Natural killer cell (primary cell): ENCODE measurements around the gene JPT1. TPM values are rescaled to one million over a fixed set of nuclear protein-coding genes. Genes with fewer than 3 reads are reported as not detected.
"Not testable (repeated sequence)": the region's sequence is repeated elsewhere in the genome, so short reads cannot be mapped to it uniquely, and the experiment has no call there.

Source experiments
- ATAC-seq, 3 donors: fragments of 150-1000 bp in 2 of 3; fragments of 200-7000 bp in 1 of 3; cut with Tn5 transposase; 1 replicate in 1 of 3; 2 replicates in 2 of 3; pipeline ENCODE4 v1.10.0; 2021; ENCODE audit warnings: mild to moderate bottlenecking in 2 of 3, moderate library complexity in 2 of 3
- DNase-seq, 2 donors: peaks; one replicate each; pipeline versions ENCODE4 v3.0.0 to v3.0.0-alpha.2; 2013 to 2021; ENCODE audit warnings: mixed read lengths in 1 of 2
- H3K27ac ChIP-seq: one replicate; pipeline ENCODE4 v1.5.1; 2013; ENCODE audit warnings: mild to moderate bottlenecking, low read length
- H3K27me3 ChIP-seq: one replicate; pipeline ENCODE4 v1.6.1; 2013; ENCODE audit warnings: low read length; ENCODE audit not compliant: control insufficient read depth, insufficient read depth
- H3K36me3 ChIP-seq: one replicate; pipeline ENCODE4 v1.6.1; 2013; ENCODE audit warnings: low read length; ENCODE audit not compliant: control insufficient read depth, insufficient read depth
- H3K4me1 ChIP-seq: one replicate; pipeline ENCODE4 v1.6.1; 2013; ENCODE audit warnings: low read length; ENCODE audit not compliant: control insufficient read depth, insufficient read depth
- H3K4me3 ChIP-seq: one replicate; pipeline ENCODE4 v1.5.1; 2013; ENCODE audit warnings: low read length
- H3K9me3 ChIP-seq: one replicate; pipeline ENCODE4 v1.6.1; 2013; ENCODE audit warnings: low read length; ENCODE audit not compliant: control insufficient read depth, insufficient read depth
- H3K27ac Mint-ChIP-seq, 2 donors: one replicate each; pipeline ENCODE4 v1.8.0; 2022; ENCODE audit warnings: mild to moderate bottlenecking in 2 of 2, mixed read lengths in 2 of 2, moderate library complexity in 1 of 2
- H3K27me3 Mint-ChIP-seq, 2 donors: one replicate each; pipeline ENCODE4 v1.8.0; 2022; ENCODE audit warnings: low read depth in 2 of 2, mixed read lengths in 2 of 2
- H3K36me3 Mint-ChIP-seq: one replicate; pipeline ENCODE4 v1.8.0; 2022; ENCODE audit warnings: mixed read lengths
- H3K4me1 Mint-ChIP-seq, 2 donors: one replicate each; pipeline ENCODE4 v1.8.0; 2022; ENCODE audit warnings: mixed read lengths in 2 of 2
- H3K4me3 Mint-ChIP-seq: one replicate; pipeline ENCODE4 v1.8.0; 2022; ENCODE audit warnings: mild to moderate bottlenecking, moderate library complexity, mixed read lengths
- H3K9me3 Mint-ChIP-seq, 2 donors: one replicate each; pipeline ENCODE4 v1.8.0; 2022; ENCODE audit warnings: mixed read lengths in 2 of 2
- CTCF ChIP-seq: fragments of 200-600 bp; IDR thresholded peaks from one replicate; pipeline ENCODE4 v1.8.0; 2022; ENCODE audit warnings: antibody characterized with exemption
- WGBS: methylation state at CpG from one replicate; pipeline ENCODE4 v1.1.7; 2013; ENCODE audit warnings: missing lambda C conversion rate; ENCODE audit not compliant: insufficient coverage; 5-methylcytosine and 5-hydroxymethylcytosine counted together
- intact Hi-C: fragments of 100-400 bp; cut with micrococcal nuclease; formaldehyde crosslinking; loops from one replicate; pipeline ENCODE4 v1.14.2; 2022
- total RNA-seq, 4 donors: library from RNA; stranded (reverse); fragments of 120-200 nt in 1 of 4; gene quantifications; one replicate each; pipeline versions ENCODE4 v1.2.3 to v1.2.4, GENCODE V29; 2013 to 2022

JPT1 gene
- total RNA-seq, 3 donors from 2014 or later (not counting 1 experiment from before 2014, with no cell fraction given): 45.0 to 54.8 (median 50.5) TPM

- TF ChIP-seq CTCF: no peak
- Histone ChIP-seq H3K27ac (no peak overlapping the region), H3K27me3 (no peaks in the 10 kb centered on the region), H3K4me1 (no peaks in the 10 kb centered on the region), H3K9me3 (no peaks in the 10 kb centered on the region), H3K36me3 (no peaks in the 10 kb centered on the region), H3K4me3 (no peak overlapping the region)
- no peak for ATAC-seq
- intact Hi-C loops: no loop called here
- Mint-ChIP-seq H3K4me3 (no peak overlapping the region), H3K27ac (no peak overlapping the region), H3K9me3 (no peaks in the 10 kb centered on the region), H3K36me3 (no peaks in the 10 kb centered on the region), H3K27me3 (no peaks in the 10 kb centered on the region), H3K4me1 (peaks cover 0 to under 1% of the 10 kb centered on the region in 2 donors)
- WGBS: 95% methylated on average over 4 of the region's 5 CpGs
- no peak for DNase-seq
These were observed 5.9 kb upstream of the JPT1 start for GRCh38 chr17:75160211-75160610.

- intact Hi-C loops: no loop called here
- Mint-ChIP-seq H3K36me3 (no peaks in the 10 kb centered on the region), H3K4me3 (no peak overlapping the region), H3K4me1 (peaks cover 4 to 8% of the 10 kb centered on the region in 2 donors), H3K9me3 (no peaks in the 10 kb centered on the region), H3K27me3 (no peaks in the 10 kb centered on the region), H3K27ac (no peak overlapping the region)
- no peaks in the 10 kb centered on the region for H3K36me3 ChIP-seq
- peaks cover 6% of the 10 kb centered on the region for H3K4me1 ChIP-seq
- TF ChIP-seq CTCF: no peak
- no peak for ATAC-seq
- H3K9me3 ChIP-seq: no peaks in the 10 kb centered on the region
- H3K4me3 ChIP-seq: no peak overlapping the region
- H3K27ac ChIP-seq: no peak overlapping the region
- no peak for DNase-seq
- H3K27me3 ChIP-seq: no peaks in the 10 kb centered on the region
- 97% methylated on average over 4 of the region's 4 CpGs for WGBS
These were observed 5.1 kb upstream of the JPT1 start for GRCh38 chr17:75159196-75160031.

- ATAC-seq, H3K4me3 ChIP-seq, H3K27me3 Mint-ChIP-seq, H3K36me3 ChIP-seq, intact Hi-C loops, H3K27me3 ChIP-seq, H3K36me3 Mint-ChIP-seq, H3K9me3 Mint-ChIP-seq, H3K27ac ChIP-seq, H3K27ac Mint-ChIP-seq, DNase-seq, H3K4me3 Mint-ChIP-seq, H3K9me3 ChIP-seq: not testable (repeated sequence)
- peaks cover 11 to 15% of the 10 kb centered on the region in 2 donors for H3K4me1 Mint-ChIP-seq
- H3K4me1 ChIP-seq: peaks cover 11% of the 10 kb centered on the region
- 97% methylated on average over 8 of the region's 8 CpGs for WGBS
These were observed 4.2 kb upstream of the JPT1 start for GRCh38 chr17:75158480-75158879.

- intact Hi-C loops: no loop called here
- no peaks in the 10 kb centered on the region for H3K27me3 ChIP-seq
- H3K36me3 ChIP-seq: no peaks in the 10 kb centered on the region
- no peaks in the 10 kb centered on the region for H3K9me3 ChIP-seq
- peaks cover 21% of the 10 kb centered on the region for H3K4me1 ChIP-seq
- TF ChIP-seq CTCF: no peak
- ATAC-seq (no peak), DNase-seq (no peak)
- peak overlapping the region; percentile 92 for H3K4me3 Mint-ChIP-seq
- H3K36me3 Mint-ChIP-seq: no peaks in the 10 kb centered on the region
- 97% methylated on average over 3 of the region's 3 CpGs for WGBS
- no peaks in the 10 kb centered on the region for H3K9me3 Mint-ChIP-seq
- H3K27me3 Mint-ChIP-seq: no peaks in the 10 kb centered on the region
- H3K27ac Mint-ChIP-seq: peak overlapping the region; percentile 85 to 89
- H3K4me1 Mint-ChIP-seq: peaks cover 27 to 31% of the 10 kb centered on the region in 2 donors
- H3K27ac ChIP-seq: peak overlapping the region; percentile 42
- no peak overlapping the region for H3K4me3 ChIP-seq
These were observed 884 bp upstream of the JPT1 start for GRCh38 chr17:75155191-75155601.
